GM23338 (cell line): ENCODE results near the gene FAM200C. TPM values are rescaled to one million over a fixed set of nuclear protein-coding genes. Genes with fewer than 3 reads are reported as not detected.
A peak's percentile ranks its signal among the peaks of the same experiment; 100 is the strongest.

Experiments
- ATAC-seq: fragments of 200-7000 bp; cut with Tn5 transposase; 3 replicates; pipeline ENCODE4 v1.9.1; 2020
- DNase-seq: peaks from one replicate; pipeline ENCODE4 v3.0.0-alpha.2; 2015; ENCODE audit warnings: low spot score
- H2AFZ ChIP-seq: fragments of 200-600 bp; sonication (generic); 2 replicates; pipeline ENCODE4 v1.8.0; 2016; ENCODE audit warnings: antibody characterized with exemption, mild to moderate bottlenecking, moderate library complexity
- H3F3A ChIP-seq: fragments of 200-600 bp; sonication (generic); replicated peaks from 2 replicates; pipeline ENCODE4 v1.8.0; 2017; ENCODE audit warnings: antibody characterized with exemption, mixed run types, low read depth
- H3K27ac ChIP-seq: fragments of 200-600 bp; sonication (generic); 2 replicates; pipeline ENCODE4 v1.6.1; 2016; ENCODE audit warnings: low read depth
- H3K27me3 ChIP-seq: fragments of 200-600 bp; sonication (generic); 2 replicates; pipeline ENCODE4 v1.8.0; 2016; ENCODE audit warnings: mild to moderate bottlenecking, mixed run types, moderate library complexity; ENCODE audit not compliant: insufficient read depth
- H3K36me3 ChIP-seq: fragments of 200-600 bp; sonication (generic); 2 replicates; pipeline ENCODE4 v1.8.0; 2016; ENCODE audit warnings: mild to moderate bottlenecking; ENCODE audit not compliant: insufficient read depth
- H3K4me1 ChIP-seq: fragments of 200-600 bp; sonication (generic); 2 replicates; pipeline ENCODE4 v1.8.0; 2016; ENCODE audit warnings: mild to moderate bottlenecking, moderate library complexity; ENCODE audit not compliant: insufficient read depth
- H3K4me2 ChIP-seq: fragments of 200-600 bp; sonication (generic); 2 replicates; pipeline ENCODE4 v1.7.1; 2017; ENCODE audit warnings: mixed run types
- H3K4me3 ChIP-seq: fragments of 200-600 bp; sonication (generic); 2 replicates; pipeline ENCODE4 v1.6.1; 2016; ENCODE audit warnings: mixed run types
- H3K79me2 ChIP-seq: fragments of 200-600 bp; sonication (generic); replicated peaks from 2 replicates; pipeline ENCODE4 v1.8.0; 2017; ENCODE audit warnings: mild to moderate bottlenecking; ENCODE audit not compliant: insufficient read depth
- H3K9me2 ChIP-seq: fragments of 200-600 bp; sonication (generic); 2 replicates; pipeline ENCODE4 v1.8.0; 2017; ENCODE audit not compliant: insufficient read depth
- H4K20me1 ChIP-seq: fragments of 200-600 bp; sonication (generic); replicated peaks from 2 replicates; pipeline ENCODE4 v1.8.0; 2017; ENCODE audit warnings: mild to moderate bottlenecking; ENCODE audit not compliant: insufficient read depth
- H3K27ac Mint-ChIP-seq: 2 replicates; pipeline ENCODE4 v1.8.0; 2020; ENCODE audit warnings: inconsistent platforms, mild to moderate bottlenecking, moderate library complexity, mixed read lengths
- H3K27me3 Mint-ChIP-seq: 3 replicates; pipeline ENCODE4 v1.8.0; 2022; ENCODE audit warnings: low read depth, mild to moderate bottlenecking, moderate library complexity, mixed read lengths, inconsistent platforms; ENCODE audit not compliant: insufficient read depth, poor library complexity
- H3K36me3 Mint-ChIP-seq: 3 replicates; pipeline ENCODE4 v1.8.0; 2021; ENCODE audit warnings: low read depth, mild to moderate bottlenecking, inconsistent platforms, moderate library complexity, mixed read lengths
- H3K4me1 Mint-ChIP-seq: 3 replicates; pipeline ENCODE4 v1.8.0; 2020; ENCODE audit warnings: mild to moderate bottlenecking, inconsistent platforms, mixed read lengths
- H3K4me3 Mint-ChIP-seq: 3 replicates; pipeline ENCODE4 v1.8.0; 2021; ENCODE audit warnings: moderate library complexity, mild to moderate bottlenecking, inconsistent platforms, mixed read lengths
- H3K9me3 Mint-ChIP-seq: 3 replicates; pipeline ENCODE4 v1.8.0; 2020; ENCODE audit warnings: moderate library complexity, mild to moderate bottlenecking, inconsistent platforms, mixed read lengths
- CREB1 ChIP-seq: fragments of 250-450 bp; sonication (Bioruptor Pico); IDR thresholded peaks from 2 replicates; pipeline ENCODE4 v1.5.0; 2020; ENCODE audit warnings: low read depth, mild to moderate bottlenecking, moderate library complexity
- NANOG ChIP-seq: IDR thresholded peaks from 2 replicates; pipeline ENCODE4 v1.6.1; 2016; ENCODE audit warnings: antibody characterized with exemption, borderline replicate concordance
- POLR2AphosphoS5 ChIP-seq: IDR thresholded peaks from 2 replicates; pipeline ENCODE4 v1.6.1; 2016; ENCODE audit warnings: antibody characterized with exemption, low read depth
- STAT1 ChIP-seq: IDR thresholded peaks from one replicate; pipeline ENCODE4 v1.6.1; 2016; ENCODE audit warnings: antibody characterized with exemption; ENCODE audit not compliant: unreplicated experiment
- polyA plus RNA-seq: library from polyadenylated mRNA; unstranded; fragments of >200 nt; fragmentation: Nextera tagmentation; extraction: Ambion mirVana; gene quantifications from 2 replicates; pipeline ENCODE4 v1.2.1, GENCODE V29; 2016
- total RNA-seq: library from RNA; depleted of rRNA; stranded (reverse); fragments of >200 nt; shearing (Covaris generic); gene quantifications from 2 replicates; pipeline ENCODE4 v1.2.3, GENCODE V29; 2014
- TF ChIP-seq, protein P1 (sequence below): fragments of 250-450 bp; sonication (Bioruptor Pico); IDR thresholded peaks from 2 replicates; pipeline ENCODE4 v1.5.0; 2020; ENCODE audit warnings: mild to moderate bottlenecking, moderate library complexity

Gene FAM200C
- total and polyA plus RNA-seq, 2 experiments from 2014 or later, result 4.6 to 6.9 TPM

DNA sequence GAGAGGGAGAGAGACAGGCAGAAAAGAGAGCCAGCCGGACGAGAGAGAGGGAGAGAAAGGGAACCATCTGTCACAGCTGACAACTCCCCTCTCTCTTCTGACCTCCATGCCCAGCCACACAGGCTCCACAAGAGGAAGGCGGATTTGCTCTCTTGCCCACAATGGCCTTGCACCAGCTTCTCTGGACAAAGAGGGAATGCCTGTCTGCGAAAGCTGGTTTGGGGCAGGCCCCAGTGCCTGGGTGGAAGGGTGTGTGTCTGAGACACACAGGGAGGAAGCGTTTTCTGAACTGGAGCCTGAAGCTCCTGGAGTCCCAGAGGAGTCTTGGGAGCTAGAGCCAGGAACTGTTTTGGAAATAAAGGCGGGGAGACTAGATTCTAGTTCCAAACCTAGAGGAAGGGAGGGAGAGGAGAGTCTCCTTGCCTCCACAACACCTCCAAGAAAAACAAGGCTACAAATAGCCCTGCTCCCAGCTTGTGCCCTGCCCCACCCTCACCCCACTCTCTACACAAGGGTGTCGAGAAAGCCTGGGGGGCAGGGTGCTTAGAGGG, 41.9 kb downstream of the FAM200C start (continued):
- TF ChIP-seq, protein P1, sequence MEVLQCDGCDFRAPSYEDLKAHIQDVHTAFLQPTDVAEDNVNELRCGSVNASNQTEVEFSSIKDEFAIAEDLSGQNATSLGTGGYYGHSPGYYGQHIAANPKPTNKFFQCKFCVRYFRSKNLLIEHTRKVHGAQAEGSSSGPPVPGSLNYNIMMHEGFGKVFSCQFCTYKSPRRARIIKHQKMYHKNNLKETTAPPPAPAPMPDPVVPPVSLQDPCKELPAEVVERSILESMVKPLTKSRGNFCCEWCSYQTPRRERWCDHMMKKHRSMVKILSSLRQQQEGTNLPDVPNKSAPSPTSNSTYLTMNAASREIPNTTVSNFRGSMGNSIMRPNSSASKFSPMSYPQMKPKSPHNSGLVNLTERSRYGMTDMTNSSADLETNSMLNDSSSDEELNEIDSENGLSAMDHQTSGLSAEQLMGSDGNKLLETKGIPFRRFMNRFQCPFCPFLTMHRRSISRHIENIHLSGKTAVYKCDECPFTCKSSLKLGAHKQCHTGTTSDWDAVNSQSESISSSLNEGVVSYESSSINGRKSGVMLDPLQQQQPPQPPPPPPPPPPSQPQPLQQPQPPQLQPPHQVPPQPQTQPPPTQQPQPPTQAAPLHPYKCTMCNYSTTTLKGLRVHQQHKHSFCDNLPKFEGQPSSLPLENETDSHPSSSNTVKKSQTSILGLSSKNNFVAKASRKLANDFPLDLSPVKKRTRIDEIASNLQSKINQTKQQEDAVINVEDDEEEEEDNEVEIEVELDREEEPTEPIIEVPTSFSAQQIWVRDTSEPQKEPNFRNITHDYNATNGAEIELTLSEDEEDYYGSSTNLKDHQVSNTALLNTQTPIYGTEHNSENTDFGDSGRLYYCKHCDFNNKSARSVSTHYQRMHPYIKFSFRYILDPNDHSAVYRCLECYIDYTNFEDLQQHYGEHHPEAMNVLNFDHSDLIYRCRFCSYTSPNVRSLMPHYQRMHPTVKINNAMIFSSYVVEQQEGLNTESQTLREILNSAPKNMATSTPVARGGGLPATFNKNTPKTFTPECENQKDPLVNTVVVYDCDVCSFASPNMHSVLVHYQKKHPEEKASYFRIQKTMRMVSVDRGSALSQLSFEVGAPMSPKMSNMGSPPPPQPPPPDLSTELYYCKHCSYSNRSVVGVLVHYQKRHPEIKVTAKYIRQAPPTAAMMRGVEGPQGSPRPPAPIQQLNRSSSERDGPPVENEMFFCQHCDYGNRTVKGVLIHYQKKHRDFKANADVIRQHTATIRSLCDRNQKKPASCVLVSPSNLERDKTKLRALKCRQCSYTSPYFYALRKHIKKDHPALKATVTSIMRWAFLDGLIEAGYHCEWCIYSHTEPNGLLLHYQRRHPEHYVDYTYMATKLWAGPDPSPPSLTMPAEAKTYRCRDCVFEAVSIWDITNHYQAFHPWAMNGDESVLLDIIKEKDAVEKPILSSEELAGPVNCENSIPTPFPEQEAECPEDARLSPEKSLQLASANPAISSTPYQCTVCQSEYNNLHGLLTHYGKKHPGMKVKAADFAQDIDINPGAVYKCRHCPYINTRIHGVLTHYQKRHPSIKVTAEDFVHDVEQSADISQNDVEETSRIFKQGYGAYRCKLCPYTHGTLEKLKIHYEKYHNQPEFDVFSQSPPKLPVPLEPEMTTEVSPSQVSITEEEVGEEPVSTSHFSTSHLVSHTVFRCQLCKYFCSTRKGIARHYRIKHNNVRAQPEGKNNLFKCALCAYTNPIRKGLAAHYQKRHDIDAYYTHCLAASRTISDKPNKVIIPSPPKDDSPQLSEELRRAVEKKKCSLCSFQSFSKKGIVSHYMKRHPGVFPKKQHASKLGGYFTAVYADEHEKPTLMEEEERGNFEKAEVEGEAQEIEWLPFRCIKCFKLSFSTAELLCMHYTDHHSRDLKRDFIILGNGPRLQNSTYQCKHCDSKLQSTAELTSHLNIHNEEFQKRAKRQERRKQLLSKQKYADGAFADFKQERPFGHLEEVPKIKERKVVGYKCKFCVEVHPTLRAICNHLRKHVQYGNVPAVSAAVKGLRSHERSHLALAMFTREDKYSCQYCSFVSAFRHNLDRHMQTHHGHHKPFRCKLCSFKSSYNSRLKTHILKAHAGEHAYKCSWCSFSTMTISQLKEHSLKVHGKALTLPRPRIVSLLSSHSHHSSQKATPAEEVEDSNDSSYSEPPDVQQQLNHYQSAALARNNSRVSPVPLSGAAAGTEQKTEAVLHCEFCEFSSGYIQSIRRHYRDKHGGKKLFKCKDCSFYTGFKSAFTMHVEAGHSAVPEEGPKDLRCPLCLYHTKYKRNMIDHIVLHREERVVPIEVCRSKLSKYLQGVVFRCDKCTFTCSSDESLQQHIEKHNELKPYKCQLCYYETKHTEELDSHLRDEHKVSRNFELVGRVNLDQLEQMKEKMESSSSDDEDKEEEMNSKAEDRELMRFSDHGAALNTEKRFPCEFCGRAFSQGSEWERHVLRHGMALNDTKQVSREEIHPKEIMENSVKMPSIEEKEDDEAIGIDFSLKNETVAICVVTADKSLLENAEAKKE (CRISPR knock-in tag), result no peak

DNA sequence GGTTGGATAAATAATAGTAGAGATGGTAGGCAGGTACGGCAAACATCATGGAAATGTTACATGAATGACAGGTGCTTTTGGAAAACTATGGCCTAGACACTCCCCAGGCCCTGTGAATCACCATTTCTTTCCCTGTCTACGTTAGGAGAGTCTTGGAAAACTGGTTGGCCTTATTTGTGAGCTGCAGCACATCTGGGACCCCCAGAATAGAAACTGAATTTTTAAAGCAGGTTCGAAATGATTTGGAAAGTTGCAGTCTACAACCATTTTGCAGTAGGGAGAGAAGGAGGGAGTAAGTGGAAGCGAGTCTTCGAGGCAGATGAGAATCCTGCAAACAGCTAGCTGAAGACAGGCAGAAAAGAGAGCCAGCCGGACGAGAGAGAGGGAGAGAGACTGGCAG, 42.5 kb downstream of the FAM200C start:
- no peak overlapping the region for H3K4me3 ChIP-seq
- Mint-ChIP-seq H3K36me3 (no peaks in the 10 kb centered on the region; the same call in 2 of the 3 replicates), H3K4me3 (no peak overlapping the region), H3K27ac (no peak overlapping the region), H3K9me3 (no peaks in the 10 kb centered on the region), H3K27me3 (peaks cover 6% of the 10 kb centered on the region), H3K4me1 (peaks cover 21% of the 10 kb centered on the region)
- H3K36me3 ChIP-seq, result no peaks in the 10 kb centered on the region
- no peak overlapping the region for H3K27ac ChIP-seq
- H3K79me2 ChIP-seq, result no peaks in the 10 kb centered on the region
- H3K4me1 ChIP-seq, result peaks cover 4% of the 10 kb centered on the region; the same call in 1 of the 2 replicates
- H3K9me2 ChIP-seq, result no peaks in the 10 kb centered on the region
- H2AFZ ChIP-seq, result peak overlapping the region; percentile 38; the same call in 1 of the 2 replicates
- no peak for ATAC-seq
- DNase-seq, result no peak
- no peaks in the 10 kb centered on the region for H3K27me3 ChIP-seq
- H3K4me2 ChIP-seq, result no peak overlapping the region
- no peaks in the 10 kb centered on the region for H3F3A ChIP-seq
- H4K20me1 ChIP-seq, result no peaks in the 10 kb centered on the region
- TF ChIP-seq STAT1 (no peak), POLR2AphosphoS5 (no peak), NANOG (no peak), CREB1 (no peak)
- TF ChIP-seq, protein P1 (CRISPR knock-in tag), result no peak
